Tongue (tissue), 2 donors: ENCODE measurements around the gene GPR139. TPM values are rescaled to one million over a fixed set of nuclear protein-coding genes. Genes with fewer than 3 reads are reported as not detected.

Experiments used
- DNase-seq: peaks from one replicate; pipeline ENCODE4 v3.0.0-alpha.2; 2015
- total RNA-seq: library from RNA; depleted of rRNA; stranded (reverse); fragments of >200 nt; gene quantifications from one replicate; pipeline ENCODE4 v1.2.3, GENCODE V29; 2014

The GPR139 gene
- not detected for total RNA-seq

DNA sequence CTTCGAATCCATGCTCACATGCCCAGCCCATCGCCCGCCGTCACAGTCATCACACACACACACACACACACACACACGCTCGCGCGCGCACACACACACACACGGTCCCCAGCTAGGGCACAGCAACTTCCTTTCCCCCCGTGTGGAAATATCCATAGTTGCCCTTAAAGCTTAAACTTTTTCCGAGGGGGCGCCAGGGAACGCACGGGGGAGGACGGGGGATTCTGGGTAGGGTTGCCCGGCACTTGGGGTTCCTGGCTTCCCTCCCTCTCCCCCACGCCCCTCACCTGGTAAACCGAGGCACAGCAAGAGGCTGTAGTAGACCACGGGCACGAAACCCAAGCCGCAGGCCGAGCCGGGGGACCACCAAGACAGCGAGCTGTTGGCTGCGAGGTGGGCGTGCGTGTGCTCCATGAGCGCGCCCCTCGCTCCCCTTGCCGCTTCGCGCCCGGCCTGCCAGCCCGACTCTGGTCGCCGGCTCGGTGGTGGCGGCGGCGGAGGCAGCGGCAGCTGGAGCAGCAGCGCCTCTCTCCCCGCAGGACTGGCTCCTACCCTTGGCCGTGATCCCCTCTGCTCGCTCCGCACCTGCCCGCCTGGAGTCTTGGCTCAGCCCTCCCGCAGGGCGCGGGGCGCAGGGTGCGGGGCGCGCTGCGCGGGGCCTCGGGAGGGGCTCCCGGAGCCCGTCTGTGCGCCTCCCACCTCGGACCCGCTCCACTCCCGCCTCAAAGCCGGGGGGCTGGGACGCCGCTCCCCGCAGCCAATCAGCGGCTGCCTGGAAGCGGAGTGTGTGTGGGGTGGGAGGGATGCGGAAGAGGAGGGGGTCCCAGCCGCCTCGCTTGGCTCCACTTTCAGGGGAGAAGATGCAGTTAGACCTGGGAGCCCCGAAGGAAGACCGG lies at the start of gene GPR139:
Gene GPR139 (minus strand): TSS at position 688 of the 896 bp plus-strand sequence. CDS start 274 bp downstream, at position 414.
- DNase-seq = no peak

GRCh38 chr16:20122011-20122410 lies 48.3 kb upstream of the GPR139 start:
- no peak for DNase-seq

- no peak for DNase-seq
Measured at GRCh38 chr16:20114356-20114755, 40.7 kb upstream of the GPR139 start.

DNA sequence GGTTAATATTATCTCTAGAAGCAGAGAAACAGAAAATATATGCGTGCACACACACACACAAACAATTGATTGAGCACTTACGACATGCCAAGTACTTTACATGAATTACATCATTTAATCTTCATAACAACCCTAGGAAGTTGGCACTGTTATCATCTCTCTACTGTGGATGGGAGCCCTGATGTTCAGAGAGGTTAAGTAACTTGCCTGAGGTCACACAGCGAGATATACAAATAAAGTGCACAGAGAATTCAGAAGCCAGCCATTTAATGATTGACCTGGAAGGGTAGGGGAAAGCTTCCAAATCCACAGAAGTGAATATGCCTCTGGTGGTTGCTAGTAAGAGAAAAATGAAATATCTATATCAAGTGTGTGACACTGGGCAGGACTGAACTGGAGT lies 37.5 kb upstream of the GPR139 start:
- no peak for DNase-seq

- DNase-seq = no peak
Measured at GRCh38 chr16:20107083-20107482, 33.4 kb upstream of the GPR139 start.

GRCh38 chr16:20104563-20105183 lies 31.0 kb upstream of the GPR139 start:
- DNase-seq = no peak

GRCh38 chr16:20102521-20102920 lies 28.8 kb upstream of the GPR139 start:
- no peak for DNase-seq

DNA sequence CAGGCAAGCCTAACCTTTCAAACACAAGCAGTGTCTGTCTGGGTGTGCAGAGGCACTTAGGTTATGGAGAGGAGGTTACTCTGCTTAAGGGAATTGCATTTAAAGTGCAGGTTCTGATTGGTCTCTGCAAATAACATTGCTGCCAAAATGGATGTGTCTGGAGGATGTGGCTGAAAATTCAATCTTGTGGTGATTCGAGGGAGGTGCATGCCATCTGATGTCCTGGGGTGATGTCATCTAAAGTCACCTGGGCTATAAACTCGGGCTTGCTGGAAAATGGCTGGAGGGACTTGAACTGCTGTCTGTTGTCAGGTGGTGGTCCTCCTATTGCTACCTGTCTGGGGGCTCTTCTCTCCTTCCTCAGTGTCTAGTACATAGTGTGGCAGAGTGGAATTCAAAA lies 28.3 kb upstream of the GPR139 start:
- no peak for DNase-seq

GRCh38 chr16:20099375-20099774 lies 25.7 kb upstream of the GPR139 start:
- no peak for DNase-seq

DNA sequence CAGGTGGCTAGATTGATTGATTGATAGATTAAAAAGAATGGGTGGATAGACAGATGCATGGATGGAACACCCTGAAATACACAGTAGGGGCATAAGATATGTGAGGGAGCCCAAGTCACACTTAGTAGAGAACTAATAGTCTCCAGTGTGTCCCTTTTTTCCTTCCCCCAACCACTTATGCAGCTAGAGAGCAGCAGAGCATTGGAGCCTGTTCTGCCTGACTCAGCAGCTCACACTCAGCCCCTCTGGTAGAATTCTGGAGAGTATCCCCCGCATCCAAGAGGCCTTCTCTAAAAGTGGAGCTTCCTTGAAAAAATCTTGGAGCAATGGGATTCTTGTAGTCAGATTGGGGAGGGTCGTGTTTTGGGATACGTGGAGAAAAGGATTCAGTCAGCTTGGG lies 20.5 kb upstream of the GPR139 start:
- DNase-seq = no peak

GRCh38 chr16:20089246-20089965 lies 15.7 kb upstream of the GPR139 start:
- no peak for DNase-seq

- DNase-seq = no peak
Measured at GRCh38 chr16:20084624-20085226, 11.0 kb upstream of the GPR139 start.

DNA sequence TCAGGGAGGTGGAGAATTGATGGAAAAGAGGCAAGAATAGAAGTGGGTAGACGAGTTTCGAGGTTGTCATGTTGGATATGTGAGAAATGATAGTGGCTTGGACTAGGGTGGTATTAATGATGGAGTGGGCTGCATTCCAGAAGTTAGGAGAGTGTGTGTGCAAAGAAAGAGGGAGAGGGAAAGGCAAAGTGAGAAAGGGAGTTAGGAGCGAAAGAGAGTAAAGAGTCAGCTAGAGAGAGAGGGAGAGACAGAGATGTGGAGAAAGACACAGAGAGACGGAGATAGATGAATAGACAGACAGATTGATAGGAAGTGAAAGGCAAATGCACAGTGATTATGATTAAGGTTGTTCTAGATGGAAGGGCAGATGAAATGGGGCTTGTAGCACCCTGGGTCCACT lies 5.4 kb upstream of the GPR139 start:
- no peak for DNase-seq

GRCh38 chr16:20075243-20075642 lies 1.6 kb upstream of the GPR139 start:
- DNase-seq = no peak

DNA sequence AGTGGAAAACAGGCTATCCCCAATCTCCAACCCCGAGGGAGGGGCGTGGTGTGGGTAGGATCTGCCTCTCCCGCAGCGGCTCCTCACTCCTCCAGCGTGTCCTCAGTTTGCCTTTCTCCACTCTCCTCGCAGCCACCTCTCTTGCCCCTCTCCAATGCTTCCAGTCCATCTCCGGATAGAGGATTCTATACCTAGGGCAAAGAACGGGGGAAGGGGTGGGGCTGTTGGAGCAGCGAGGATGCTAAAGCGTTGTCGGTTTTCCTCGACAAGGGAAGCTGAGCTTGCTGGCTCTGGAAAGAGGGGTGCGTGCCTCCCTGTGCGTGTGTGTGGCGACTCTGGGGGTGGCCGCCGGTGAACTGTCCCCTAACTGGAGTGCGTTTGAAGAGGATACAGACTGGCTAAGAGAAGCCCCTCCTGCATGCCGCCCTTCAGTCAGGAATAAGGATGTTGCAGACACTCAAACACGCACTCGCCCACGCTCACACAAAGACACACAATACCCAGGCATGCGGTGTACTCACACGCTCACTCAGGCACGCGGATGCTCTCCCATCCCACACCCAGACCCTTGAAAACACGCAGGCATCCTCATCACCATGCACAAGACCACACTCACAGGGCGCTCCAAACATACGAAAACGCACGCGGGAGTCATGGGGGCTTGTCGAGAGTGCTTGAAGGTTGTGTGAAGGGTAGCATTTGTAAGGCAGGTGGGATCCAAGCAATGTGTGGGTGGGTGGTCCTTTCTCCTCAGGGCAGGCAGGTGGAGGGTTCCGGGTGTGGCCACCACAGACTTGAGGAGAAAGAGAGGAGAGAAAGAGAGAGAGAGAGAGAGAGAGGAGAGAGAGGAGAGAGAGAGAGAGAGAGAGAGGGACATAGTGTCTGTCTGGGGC lies 655 bp upstream of the GPR139 start:
- DNase-seq = no peak

DNA sequence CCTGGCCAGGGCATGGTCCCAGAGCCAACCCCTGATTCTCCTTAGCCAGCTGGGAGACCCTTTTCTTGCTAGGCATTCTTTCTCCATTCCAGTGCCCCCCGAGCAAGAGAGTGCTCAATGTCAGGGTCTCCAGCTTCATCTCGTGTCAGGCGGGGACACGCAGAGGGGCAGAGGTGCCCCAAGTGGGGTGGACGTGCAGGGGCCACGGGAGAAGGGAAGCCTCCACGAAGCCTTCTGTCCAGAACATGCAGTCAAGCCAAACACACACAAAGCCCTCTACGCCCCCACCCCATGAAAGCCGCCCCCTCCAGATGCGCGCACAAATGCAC lies 852 bp downstream of the GPR139 start:
- no peak for DNase-seq

GRCh38 chr16:20072146-20072873 lies 1.4 kb downstream of the GPR139 start:
- DNase-seq = no peak

DNA sequence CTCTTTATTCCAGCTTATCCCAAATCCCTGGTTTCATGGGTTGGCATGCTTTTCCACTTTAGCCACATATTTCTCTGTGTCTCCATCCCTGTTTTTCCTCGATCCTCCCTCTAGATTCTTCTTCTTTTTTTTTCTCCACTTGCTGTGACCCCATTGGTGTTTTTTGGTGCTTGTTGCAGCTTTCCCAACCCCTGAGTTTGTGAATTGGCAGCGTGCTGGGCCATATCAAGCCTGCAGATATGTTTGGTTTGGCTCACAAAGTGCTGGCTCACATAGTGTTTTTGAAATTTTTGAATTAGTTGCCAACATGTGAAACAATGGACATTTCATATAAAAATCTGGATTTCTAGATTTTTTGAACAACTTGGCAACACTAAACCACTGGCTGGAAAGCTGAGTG lies 8.8 kb downstream of the GPR139 start:
- DNase-seq = no peak

DNA sequence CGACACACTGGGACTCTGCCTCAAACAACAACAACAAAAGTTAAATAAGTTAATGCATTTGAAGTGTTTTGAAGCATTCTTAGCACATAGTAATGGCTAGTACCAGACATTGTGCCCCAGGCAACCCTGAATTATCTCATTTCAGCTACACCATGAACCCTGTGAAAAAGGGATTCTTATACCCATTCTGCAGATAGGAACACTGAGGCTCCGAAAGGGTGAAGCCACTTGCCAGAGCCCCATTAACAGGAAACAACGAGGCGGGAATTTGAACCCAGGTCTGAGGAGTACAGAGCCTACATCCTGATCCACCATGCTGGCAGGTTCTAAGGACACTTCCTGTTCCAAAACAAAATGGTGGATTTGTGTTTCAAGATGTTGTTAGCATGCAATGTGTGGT lies 9.2 kb downstream of the GPR139 start:
- DNase-seq = no peak

DNA sequence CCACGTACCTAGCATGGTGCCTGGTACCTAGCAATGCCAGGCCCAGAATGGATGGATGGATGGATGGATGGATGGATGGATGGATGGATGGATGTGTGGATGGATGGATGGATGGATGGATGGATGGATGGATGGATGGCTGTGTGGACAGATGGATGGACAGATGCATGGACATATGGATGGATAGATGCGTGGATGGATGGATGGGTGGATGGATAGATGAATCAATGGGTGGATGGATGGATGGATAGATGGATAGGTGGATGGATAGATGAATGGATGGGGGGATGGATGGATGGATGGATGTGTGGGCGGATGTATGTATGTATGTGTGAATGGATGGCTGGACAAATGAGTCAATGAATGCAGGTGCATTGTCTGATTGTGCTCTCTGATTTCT lies 12.6 kb downstream of the GPR139 start:
- no peak for DNase-seq

DNA sequence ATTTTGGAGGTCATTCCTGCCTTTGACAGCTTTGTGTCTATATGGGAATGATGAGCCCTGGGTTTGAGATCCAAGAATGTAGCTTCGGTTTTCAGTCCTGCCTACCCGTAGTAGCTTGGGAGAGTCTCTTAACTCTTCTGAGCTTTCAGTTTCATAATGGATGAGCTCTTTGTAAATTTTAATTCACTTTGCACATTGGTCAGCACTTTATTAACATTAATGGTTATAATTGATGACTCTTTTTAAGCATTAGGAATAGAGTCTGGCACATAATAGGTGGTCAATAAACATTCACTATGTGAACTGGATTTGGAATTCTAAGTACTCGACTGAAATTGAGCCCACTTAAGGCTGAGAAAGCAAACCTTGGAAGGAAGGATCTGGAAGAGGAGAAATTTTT lies 17.3 kb downstream of the GPR139 start:
- no peak for DNase-seq
